DOHH2 (cell line): ENCODE data around the gene EFNA5.

Experiments
- H3F3A ChIP-seq: fragments of 200-600 bp; sonication (generic), shearing (Covaris generic); 2 replicates; pipeline ENCODE4 v1.6.0; 2016; ENCODE audit warnings: antibody characterized with exemption, mild to moderate bottlenecking; ENCODE audit not compliant: control insufficient read depth, insufficient read depth
- H3K27ac ChIP-seq: fragments of 200-600 bp; sonication (generic); 2 replicates; pipeline ENCODE4 v1.5.1; 2014; ENCODE audit warnings: low read depth, mild to moderate bottlenecking, low read length, moderate library complexity
- H3K27me3 ChIP-seq: fragments of 200-600 bp; sonication (generic); 2 replicates; pipeline ENCODE4 v1.6.1; 2014; ENCODE audit warnings: mild to moderate bottlenecking, low read length, mixed read lengths; ENCODE audit not compliant: control insufficient read depth
- H3K36me3 ChIP-seq: fragments of 200-600 bp; sonication (generic); 2 replicates; pipeline ENCODE4 v1.6.1; 2014; ENCODE audit warnings: mild to moderate bottlenecking, low read length, moderate library complexity, mixed read lengths; ENCODE audit not compliant: control insufficient read depth
- H3K4me1 ChIP-seq: fragments of 200-600 bp; sonication (generic); 2 replicates; pipeline ENCODE4 v1.6.1; 2014; ENCODE audit warnings: mild to moderate bottlenecking, low read length, mixed read lengths; ENCODE audit not compliant: control insufficient read depth
- H3K4me2 ChIP-seq: fragments of 200-600 bp; sonication (generic); 2 replicates; pipeline ENCODE4 v1.6.0; 2014; ENCODE audit warnings: mild to moderate bottlenecking, low read length, moderate library complexity
- H3K4me3 ChIP-seq: fragments of 200-600 bp; sonication (generic); 2 replicates; pipeline ENCODE4 v1.5.1; 2014; ENCODE audit warnings: mild to moderate bottlenecking, low read length, mixed read lengths
- H3K79me2 ChIP-seq: fragments of 200-600 bp; sonication (generic); 2 replicates; pipeline ENCODE4 v1.6.1; 2014; ENCODE audit warnings: mild to moderate bottlenecking, low read length, mixed read lengths; ENCODE audit not compliant: control insufficient read depth
- H3K9me2 ChIP-seq: fragments of 200-600 bp; sonication (generic); replicated peaks from 2 replicates; pipeline ENCODE4 v1.6.1; 2014; ENCODE audit warnings: mild to moderate bottlenecking, low read length, mixed read lengths; ENCODE audit not compliant: control insufficient read depth
- H3K9me3 ChIP-seq: fragments of 200-600 bp; sonication (generic); 2 replicates; pipeline ENCODE4 v1.6.1; 2014; ENCODE audit warnings: antibody characterized with exemption, low read length, mixed read lengths; ENCODE audit not compliant: control insufficient read depth, insufficient read depth
- H4K20me1 ChIP-seq: fragments of 200-600 bp; sonication (generic); 2 replicates; pipeline ENCODE4 v1.6.0; 2014; ENCODE audit warnings: low read depth, mild to moderate bottlenecking, antibody characterized with exemption, low read length, moderate library complexity; ENCODE audit not compliant: control insufficient read depth, insufficient read depth
- CTCF ChIP-seq: fragments of 200-600 bp; sonication (generic); IDR thresholded peaks from one replicate; pipeline ENCODE4 v1.5.1; 2014; ENCODE audit warnings: antibody characterized with exemption, mild to moderate bottlenecking, low read depth, low read length; ENCODE audit not compliant: poor library complexity, severe bottlenecking
- EZH2phosphoT487 ChIP-seq: fragments of 200-600 bp; sonication (generic); IDR thresholded peaks from 2 replicates; pipeline ENCODE4 v1.6.1; 2017; ENCODE audit warnings: borderline replicate concordance, mild to moderate bottlenecking, antibody characterized with exemption, low read length, moderate library complexity, mixed read lengths

EFNA5 gene

GRCh38 chr5:107419498-107419897, 251.2 kb downstream of the EFNA5 start:
- H3K4me1 ChIP-seq: no peaks in the 10 kb centered on the region
- no peaks in the 10 kb centered on the region for H4K20me1 ChIP-seq
- H3K79me2 ChIP-seq: no peaks in the 10 kb centered on the region
- no peaks in the 10 kb centered on the region for H3K9me3 ChIP-seq
- no peak overlapping the region for H3K27ac ChIP-seq
- TF ChIP-seq CTCF (no peak), EZH2phosphoT487 (no peak)
- H3K4me2 ChIP-seq: no peak overlapping the region
- no peaks in the 10 kb centered on the region for H3K27me3 ChIP-seq
- no peaks in the 10 kb centered on the region for H3K36me3 ChIP-seq
- no peaks in the 10 kb centered on the region for H3K9me2 ChIP-seq
- H3F3A ChIP-seq: no peaks in the 10 kb centered on the region
- no peak overlapping the region for H3K4me3 ChIP-seq

GRCh38 chr5:107418902-107419301, 251.8 kb downstream of the EFNA5 start:
- Histone ChIP-seq H4K20me1 (no peaks in the 10 kb centered on the region), H3K4me1 (no peaks in the 10 kb centered on the region), H3K27me3 (no peaks in the 10 kb centered on the region), H3K27ac (no peak overlapping the region), H3F3A (no peaks in the 10 kb centered on the region), H3K79me2 (no peaks in the 10 kb centered on the region), H3K4me3 (no peak overlapping the region), H3K4me2 (no peak overlapping the region), H3K36me3 (no peaks in the 10 kb centered on the region), H3K9me2 (no peaks in the 10 kb centered on the region), H3K9me3 (no peaks in the 10 kb centered on the region)
- TF ChIP-seq EZH2phosphoT487 (no peak), CTCF (no peak)

DNA sequence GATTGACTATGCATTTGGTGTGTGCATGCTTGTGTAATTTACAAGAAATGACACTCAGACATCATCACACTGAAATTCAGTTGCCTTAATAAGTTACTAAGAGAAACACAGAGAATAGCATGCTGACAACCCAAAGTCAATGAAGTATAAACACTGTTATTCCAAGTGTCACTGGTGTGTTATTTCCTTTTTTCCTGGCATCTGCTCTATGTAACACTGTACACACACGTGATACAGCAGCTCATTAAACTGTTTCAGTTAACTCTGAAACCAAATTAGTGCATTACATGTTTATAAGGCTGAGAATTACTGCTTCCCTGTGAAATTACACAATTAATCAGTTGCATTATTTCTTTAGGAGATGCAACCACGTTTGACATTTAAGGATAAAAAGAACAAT, 252.7 kb downstream of the EFNA5 start:
- H3K4me2 ChIP-seq: no peak overlapping the region
- no peaks in the 10 kb centered on the region for H3K4me1 ChIP-seq
- no peaks in the 10 kb centered on the region for H3K36me3 ChIP-seq
- no peaks in the 10 kb centered on the region for H4K20me1 ChIP-seq
- TF ChIP-seq EZH2phosphoT487: no peak
- TF ChIP-seq CTCF: no peak
- no peak overlapping the region for H3K27ac ChIP-seq
- H3K27me3 ChIP-seq: no peaks in the 10 kb centered on the region
- H3K9me2 ChIP-seq: no peaks in the 10 kb centered on the region
- H3K4me3 ChIP-seq: no peak overlapping the region
- H3K79me2 ChIP-seq: no peaks in the 10 kb centered on the region
- no peaks in the 10 kb centered on the region for H3K9me3 ChIP-seq
- H3F3A ChIP-seq: no peaks in the 10 kb centered on the region

DNA sequence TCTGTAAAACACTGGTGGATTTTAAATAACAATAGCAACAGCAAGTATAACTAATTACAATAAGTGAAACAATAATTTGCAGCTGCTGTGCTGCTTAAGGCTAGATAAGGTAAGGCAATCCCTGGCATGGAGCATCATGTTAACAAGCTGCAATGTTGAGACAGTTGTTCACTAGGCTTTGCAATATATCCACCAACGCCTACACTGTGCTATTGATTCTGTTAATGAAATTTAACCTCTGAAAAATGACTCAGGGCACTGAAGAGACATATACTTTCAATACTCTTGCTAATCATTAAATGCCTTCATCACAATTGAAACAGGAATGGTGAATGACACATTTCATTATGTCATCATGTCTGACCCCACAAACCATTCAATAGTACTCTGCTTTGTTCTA, 255.0 kb downstream of the EFNA5 start:
- TF ChIP-seq EZH2phosphoT487 (no peak), CTCF (no peak)
- Histone ChIP-seq H3K9me3 (no peaks in the 10 kb centered on the region), H3K27me3 (no peaks in the 10 kb centered on the region), H3K4me2 (no peak overlapping the region), H3K79me2 (no peaks in the 10 kb centered on the region), H3K4me1 (no peaks in the 10 kb centered on the region), H3F3A (no peaks in the 10 kb centered on the region), H4K20me1 (no peaks in the 10 kb centered on the region), H3K4me3 (no peak overlapping the region), H3K27ac (no peak overlapping the region), H3K9me2 (no peaks in the 10 kb centered on the region), H3K36me3 (no peaks in the 10 kb centered on the region)
